HPDE6-E6E7 (cell line): ENCODE data around the gene TNFRSF14.
"Not testable (repeated sequence)": the region's sequence is repeated elsewhere in the genome, so short reads cannot be mapped to it uniquely, and the experiment has no call there.

ENCODE experiments used
- DNase-seq: peaks from one replicate; pipeline ENCODE4 v3.0.0; 2011; ENCODE audit warnings: missing footprints; ENCODE audit errors: extremely low spot score

Gene TNFRSF14

DNA sequence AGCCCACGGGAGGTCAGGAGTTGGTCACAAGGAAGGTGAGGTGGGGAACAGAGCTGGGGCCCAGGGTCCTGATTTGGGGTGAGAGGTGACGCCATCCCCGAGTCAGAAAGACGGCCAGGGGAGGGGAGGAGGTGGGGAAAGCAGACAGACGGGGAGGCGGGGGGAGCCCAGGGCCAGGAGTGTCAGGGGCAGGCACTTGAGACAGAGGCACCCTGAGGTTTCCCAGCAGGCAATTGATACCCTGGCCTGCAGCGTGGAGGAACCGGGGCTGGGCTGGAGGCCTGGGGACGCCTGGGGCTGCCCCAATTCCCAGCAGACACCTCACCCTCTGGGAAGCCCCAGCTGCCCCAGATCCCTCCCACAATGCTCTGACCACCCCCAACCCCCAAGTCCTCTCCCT is 3.1 kb upstream of the TNFRSF14 start:
- not testable (repeated sequence) for DNase-seq

DNA sequence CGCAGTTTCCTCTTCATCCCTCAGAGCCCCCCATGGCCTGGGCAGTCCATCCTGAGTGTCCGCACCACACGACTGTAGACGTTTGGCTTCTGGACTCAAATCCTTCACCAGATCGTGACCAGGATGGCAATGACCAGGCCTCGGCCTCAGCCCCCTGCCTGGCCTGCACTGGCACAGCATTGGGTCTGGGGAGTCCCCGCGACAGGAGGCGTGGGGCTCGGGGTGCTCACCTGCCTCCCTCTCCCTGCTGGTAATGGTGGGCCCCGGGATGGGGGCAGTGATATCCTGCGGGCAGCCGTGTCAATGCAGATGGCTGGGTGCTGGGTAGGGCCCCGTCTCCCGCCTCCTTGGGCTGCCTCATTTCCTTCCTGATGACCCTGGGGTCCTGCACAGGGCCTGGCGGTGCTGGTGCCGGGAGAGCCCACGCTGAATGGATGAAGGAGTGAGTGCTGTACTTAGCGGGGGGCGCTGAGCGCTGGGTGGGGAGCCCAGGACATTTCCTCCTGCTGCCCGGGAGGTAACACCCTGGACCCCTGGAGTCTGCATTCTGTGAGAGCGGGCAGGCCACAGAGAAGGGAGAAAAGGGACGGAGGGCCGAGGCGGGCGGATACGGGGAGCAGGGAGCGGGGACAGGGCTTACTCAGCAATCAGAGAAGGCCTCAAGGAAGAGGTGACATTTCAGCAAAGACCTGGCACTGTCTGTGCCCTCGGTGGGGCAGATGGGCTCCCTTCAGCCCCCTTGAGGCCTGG is 2.1 kb upstream of the TNFRSF14 start:
- no peak for DNase-seq

DNA sequence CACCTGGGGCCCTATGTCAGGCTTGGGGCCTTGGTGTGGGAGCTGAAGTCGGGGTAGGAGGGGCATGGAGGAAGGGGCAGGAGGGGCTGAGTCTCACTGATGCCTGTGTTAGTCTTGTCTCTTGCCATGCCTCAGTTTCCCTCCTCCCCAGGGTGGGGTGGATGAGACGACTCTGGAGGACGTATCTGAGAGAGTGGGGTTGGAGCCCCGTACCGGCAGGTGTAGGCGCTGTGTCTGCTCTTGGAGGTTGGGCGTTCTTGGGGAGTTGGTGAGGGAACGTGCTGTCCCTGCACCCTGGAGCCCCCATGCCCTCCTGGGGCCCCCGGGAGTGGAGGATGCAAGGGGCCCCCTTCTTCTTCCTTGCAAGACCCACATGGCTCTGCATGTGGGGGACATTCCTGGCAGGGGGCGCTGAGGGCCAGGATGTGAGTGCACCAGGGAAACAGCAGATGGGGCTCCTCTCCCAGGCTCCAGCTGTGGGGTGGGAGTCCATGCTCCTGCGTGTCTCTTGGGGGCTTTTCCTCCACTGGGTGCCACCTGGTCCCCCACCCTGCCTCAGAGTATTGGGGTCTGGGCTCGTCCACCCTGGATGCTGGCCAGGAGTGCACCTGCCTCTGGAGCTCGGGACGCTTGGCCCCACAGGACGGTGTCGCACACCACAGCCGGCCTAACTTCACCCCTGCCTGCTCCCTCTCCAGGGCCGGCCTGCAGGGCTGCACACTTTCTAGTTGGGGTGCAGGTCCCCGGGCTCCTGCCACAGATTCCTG is 1.4 kb upstream of the TNFRSF14 start:
- DNase-seq, result no peak

DNA sequence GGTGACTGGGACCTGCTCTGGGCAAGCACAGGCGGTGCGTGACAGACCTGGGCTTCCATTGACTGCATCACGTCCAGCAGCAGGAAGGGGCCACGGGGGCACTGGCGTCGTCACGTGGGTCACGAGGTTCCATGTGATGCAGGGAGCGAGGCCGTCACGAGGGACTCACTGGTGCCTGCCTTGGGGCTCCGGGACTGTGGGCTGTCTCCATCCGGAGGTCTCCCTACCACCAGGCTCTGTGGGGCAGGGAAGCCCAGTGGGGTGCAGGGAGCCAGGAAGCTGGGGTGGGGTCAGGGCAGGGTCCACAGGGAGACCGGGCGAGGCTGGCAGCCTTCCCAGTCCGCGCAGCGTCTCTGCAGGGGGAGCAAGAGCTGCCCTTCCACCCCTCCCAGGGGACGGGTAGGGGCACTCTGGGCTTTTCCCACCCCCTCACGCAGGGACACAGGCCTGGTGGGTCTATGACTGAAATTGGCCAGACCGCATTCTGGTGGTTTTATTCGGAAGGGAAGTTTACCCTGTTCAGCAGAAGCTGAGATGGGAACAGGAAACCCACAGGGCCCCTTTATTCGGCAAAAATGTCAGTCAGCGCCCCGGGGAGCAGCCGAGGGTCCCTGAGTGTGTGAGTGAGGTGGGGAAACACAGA is 416 bp upstream of the TNFRSF14 start:
- DNase-seq, result no peak

DNA sequence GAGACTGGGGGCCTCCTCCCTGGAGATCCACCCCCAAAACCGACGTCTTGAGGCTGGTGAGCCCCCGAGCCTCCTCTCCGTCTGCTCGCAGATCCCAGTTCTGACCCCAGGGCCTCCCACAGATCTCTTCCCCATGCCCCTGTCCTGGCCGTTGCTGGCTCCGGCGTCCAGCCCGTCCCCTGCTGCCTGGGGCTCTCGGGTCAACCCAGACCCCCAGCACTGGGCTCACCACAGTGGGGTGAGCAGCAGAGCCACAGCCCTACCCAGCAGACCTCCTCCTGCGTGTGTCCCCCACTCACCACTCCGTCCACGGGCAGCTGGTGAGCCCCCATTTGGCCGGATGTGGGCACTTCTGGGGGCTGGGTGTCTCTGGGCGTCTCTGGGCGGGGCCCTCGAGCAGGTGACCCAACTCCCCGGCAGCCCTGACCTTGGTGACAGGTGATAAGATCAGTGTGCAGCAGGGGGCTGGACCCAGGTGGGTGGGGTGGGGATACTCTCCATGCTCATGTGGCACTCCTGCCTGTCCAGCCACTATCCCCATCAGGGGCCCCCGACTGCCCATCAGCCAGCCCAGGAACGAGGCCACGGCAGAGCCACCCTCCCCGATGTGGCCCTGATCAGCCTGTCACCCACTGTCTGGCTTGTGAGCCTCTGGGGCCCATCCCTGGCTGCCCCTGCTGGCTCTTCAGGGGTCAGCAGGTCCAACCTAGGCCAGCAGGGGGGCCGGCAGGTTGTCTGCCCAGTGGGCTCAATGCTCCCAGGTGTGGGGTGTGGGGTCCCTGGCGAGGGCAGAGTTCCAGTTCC is 709 bp downstream of the TNFRSF14 start:
- no peak for DNase-seq

DNA sequence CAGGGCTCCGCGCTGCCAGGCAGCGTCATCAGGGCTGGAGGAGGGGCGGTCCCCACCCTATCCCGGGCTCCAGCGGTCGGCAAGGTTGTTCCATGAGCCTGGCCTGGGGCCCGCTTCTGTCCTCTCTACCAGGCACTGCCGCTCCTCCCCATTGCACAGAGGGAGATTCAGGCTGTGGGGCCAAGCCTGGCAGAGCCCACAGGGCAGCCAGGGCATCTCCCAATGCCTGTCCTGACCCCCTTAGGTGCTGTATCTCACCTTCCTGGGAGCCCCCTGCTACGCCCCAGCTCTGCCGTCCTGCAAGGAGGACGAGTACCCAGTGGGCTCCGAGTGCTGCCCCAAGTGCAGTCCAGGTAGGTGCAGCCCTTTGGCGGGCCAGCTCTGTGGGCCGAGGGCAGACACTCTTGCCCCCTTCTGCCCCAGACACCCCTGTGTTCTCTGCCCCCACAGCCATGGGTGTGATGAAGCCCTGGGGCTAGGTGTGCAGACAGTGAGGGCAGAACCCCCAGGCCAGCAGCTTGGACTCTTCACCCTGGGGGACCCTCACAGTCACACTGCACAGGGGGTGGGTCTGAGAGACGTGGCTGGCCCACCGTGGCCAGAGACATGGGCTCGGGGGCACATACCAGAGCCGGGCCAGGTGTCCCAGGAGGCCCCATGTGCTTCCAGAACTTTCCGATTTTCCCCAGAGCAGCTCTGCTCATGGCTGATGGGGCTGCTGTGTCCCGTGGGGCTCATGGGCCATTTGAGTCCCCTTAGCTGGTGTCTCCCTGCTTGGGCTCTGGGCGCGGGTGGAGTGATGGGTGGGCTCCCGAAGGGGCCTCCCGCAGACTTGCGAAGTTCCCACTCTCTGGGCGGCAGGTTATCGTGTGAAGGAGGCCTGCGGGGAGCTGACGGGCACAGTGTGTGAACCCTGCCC is 1.6 kb downstream of the TNFRSF14 start:
- DNase-seq, result no peak

DNA sequence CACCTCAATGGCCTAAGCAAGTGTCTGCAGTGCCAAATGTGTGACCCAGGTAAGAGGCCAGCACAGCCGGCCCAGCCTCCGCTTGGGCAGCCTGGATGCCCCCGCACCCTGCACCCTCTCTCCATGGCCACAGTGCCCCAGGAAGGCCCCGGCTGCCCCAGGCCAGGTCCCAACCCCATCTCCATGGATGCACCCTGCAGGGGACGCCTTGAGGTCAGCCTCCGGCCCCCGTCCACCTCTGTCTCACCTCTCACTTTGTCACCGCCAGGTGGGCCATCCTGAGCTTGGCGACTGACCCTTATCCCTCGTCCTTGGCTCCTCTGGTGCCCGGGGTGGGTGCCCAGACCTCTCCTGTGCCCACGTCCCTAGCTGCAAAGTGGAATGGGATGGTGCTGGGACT is 2.2 kb downstream of the TNFRSF14 start:
- no peak for DNase-seq

DNA sequence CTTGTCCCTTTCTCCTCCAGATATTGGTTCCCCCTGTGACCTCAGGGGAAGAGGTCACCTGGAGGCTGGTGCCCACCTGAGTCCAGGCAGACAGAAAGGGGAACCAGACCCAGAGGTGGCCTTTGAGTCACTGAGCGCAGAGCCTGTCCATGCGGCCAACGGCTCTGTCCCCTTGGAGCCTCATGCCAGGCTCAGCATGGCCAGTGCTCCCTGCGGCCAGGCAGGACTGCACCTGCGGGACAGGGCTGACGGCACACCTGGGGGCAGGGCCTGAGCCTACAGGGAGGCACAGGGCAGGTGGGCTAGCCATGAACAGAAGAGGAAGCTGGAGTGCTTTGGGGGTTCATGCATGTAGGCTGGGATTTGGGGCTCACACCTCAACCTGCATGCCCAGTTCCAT is 2.7 kb downstream of the TNFRSF14 start:
- DNase-seq, result no peak

DNA sequence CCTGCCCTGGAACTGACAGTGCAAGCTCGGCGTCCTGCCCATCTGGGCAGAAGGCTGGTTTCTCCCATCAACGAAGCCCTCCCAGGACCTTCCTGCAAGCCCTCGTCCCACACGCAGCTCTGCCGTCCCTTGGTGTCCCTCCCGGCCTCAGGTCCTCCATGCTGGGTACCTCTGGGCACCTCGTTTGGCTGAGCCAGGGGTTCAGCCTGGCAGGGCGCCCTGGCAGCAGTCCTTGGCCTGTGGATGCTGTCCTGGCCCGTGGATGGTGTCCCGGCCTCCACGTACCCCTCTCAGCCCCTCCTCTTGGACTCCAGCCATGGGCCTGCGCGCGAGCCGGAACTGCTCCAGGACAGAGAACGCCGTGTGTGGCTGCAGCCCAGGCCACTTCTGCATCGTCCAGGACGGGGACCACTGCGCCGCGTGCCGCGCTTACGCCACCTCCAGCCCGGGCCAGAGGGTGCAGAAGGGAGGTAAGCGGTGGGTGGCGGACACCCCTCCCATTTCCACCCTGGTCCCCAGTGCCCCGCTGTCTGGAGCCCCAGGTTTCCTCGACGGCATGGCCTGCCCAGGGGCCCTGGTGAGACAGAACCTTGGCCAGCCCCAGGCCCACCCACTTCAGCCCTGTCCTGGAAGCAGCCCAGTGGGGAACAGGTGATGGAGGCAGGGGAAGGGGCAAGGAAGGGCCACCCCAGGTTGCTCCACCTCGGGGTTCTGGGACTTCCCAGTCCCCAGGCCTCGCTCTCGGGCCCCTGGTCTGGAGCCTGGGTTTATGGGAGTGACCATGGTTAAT is 3.5 kb downstream of the TNFRSF14 start:
- no peak for DNase-seq

DNA sequence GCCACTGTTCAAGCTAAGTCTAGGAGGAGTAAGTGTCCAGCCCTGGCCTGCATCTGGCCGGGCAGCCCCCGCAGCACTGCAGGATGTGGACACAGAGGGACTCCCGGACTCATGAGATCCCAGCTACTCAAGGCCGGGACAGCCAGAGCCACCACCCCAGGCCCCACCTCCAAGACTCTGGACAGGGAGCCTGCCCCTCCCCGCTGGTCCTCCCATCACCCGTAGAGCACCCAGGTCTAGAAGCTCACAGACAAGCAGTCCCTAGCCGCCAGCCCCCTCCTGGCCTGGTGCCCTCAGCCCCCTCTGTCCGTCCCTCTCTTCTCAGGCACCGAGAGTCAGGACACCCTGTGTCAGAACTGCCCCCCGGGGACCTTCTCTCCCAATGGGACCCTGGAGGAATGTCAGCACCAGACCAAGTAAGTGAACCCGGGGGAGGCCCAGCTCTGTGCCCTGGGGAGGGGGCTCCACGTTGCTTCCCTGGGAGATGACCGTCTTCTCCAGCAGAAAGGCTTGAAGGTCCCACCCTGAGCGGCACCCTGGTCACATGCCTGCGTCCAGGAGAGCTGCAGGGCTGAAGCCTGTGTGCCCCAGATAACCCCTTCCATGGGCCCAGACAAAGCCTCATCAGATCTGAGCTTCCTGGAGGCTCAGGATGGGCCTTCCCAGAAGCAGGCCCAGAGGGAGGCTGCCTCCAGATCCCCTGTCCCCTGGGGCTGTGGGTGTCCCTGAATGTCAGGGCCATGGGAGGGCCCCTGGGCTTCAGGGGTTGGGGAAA is 4.3 kb downstream of the TNFRSF14 start:
- no peak for DNase-seq

DNA sequence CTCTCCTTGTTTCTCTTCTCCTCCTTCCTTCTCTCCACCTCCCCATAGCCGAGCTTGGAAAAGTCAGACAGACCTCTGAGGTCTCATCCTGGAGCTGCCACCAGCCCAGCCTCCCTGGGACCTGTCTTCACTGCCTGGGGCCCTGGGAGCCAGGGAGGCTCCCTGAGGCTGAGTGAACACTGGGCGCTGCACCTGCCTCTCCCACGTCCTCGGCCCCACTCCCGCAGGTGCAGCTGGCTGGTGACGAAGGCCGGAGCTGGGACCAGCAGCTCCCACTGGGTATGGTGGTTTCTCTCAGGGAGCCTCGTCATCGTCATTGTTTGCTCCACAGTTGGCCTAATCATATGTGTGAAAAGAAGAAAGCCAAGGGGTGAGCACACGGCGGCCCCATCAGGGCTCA is 5.3 kb downstream of the TNFRSF14 start:
- no peak for DNase-seq

DNA sequence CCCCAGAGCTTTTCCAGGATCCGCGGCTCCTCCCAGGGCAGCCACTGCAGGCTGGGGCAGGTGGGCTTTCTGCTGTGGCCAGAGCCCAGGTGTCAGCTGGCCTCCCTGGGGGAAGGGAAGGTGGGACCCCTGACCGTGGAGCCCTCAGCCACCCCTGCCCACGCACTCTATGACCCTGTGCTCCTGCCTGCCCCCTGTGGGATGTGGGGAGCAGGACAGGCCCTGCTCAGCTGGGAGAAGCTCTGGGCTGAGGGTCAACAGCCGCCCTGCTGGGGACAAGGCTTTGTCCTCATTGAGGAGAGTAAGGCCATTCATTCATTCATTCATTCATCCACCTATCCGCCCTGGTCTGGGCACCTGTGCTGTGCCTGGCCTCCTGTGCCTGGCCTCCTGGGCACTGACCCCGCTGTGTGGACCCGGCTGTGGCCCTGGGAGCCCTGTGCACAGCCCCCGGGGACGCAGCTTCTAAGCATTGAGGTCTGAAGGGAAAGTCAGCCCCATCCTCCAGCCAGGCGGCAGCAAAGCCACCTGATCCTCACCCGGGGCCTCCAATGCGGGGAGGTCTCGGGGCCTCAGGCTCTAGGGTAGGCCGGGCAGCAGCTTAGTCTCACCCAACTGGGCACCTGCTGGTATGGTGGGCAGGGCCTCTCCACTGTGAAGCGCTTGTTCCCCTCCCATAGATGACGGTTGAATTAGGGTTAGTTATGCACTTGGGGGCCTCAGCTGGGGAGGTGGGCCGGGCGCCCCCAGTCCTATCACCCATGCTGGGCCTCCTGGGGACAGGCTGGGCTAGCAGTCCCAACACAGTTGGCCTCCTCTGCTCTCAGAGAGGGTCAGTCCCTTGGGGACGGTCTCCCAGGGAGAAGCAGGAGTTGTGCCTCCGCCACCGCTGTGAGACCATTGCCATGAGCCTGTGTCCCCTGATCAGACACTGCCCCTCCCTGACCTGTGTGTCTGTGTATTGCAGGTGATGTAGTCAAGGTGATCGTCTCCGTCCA is 6.0 kb downstream of the TNFRSF14 start:
- DNase-seq, result no peak

DNA sequence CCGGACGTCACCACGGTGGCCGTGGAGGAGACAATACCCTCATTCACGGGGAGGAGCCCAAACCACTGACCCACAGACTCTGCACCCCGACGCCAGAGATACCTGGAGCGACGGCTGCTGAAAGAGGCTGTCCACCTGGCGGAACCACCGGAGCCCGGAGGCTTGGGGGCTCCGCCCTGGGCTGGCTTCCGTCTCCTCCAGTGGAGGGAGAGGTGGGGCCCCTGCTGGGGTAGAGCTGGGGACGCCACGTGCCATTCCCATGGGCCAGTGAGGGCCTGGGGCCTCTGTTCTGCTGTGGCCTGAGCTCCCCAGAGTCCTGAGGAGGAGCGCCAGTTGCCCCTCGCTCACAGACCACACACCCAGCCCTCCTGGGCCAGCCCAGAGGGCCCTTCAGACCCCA is 7.0 kb downstream of the TNFRSF14 start:
- DNase-seq, result no peak

DNA sequence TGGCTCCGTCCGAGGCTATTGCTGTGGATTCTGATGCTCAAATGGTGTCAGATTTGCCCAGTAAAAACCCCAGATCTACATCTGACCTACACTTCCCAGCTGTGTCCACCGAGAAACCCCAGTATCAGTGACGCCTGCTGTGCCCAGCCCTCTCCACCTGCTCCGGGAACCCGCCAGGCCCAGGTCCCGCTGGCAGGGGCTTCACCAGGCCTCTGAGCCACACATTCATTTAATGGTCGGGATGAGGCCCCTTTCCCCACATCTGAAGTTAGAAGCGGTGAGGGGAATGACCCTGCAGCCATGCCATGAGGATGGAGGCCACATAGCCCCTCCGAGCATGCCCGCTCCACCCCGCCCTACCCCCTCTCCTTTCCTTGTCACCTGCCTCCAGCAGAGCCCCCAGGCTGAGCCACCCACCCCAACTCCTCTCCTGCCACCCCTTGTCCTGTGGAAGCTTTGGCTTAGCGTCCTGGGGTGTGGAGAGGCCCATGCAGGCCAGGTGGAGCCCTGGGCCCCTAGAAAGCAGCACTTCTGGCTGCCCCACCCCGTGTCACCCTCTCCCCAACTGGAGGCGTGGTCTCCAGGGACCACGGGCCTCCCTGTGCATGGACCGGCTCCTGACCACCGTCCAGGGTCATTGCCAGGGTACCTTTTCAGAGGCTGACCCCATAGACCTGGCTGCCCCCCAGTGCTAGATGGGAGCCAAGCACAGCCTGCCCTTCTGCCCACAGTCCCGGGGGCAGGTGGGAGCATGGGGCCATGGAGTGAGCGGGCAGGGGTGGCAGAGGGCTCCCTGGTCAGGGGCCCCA is 8.0 kb downstream of the TNFRSF14 start:
- DNase-seq, result no peak

DNA sequence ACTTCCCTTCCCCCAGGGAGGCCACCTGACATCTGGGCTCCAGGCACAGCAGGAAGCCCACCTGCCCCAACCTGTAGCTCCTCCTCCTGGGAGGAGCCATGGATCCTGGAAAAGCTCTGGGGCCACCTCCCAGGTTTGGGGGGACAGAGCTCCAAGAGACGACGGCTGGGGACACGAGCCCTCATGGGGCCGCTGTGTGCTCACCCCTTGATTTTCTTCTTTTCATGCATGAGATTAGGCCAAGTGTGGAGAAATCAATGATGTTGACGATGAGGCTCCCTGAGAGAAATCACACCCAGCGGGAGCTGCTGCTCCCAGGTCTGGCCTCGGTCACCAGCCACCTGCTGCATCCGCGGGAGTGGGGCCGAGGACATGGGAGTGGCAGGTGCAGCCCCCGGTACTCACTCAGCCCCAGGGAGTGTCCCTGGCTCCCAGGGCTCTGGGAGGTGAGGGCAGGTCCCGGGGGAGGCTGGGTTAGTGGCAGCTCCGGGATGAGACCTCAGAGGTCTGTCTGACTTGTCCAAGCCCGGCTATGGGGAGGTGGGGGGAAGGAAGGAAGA is 8.7 kb downstream of the TNFRSF14 start:
- no peak for DNase-seq

DNA sequence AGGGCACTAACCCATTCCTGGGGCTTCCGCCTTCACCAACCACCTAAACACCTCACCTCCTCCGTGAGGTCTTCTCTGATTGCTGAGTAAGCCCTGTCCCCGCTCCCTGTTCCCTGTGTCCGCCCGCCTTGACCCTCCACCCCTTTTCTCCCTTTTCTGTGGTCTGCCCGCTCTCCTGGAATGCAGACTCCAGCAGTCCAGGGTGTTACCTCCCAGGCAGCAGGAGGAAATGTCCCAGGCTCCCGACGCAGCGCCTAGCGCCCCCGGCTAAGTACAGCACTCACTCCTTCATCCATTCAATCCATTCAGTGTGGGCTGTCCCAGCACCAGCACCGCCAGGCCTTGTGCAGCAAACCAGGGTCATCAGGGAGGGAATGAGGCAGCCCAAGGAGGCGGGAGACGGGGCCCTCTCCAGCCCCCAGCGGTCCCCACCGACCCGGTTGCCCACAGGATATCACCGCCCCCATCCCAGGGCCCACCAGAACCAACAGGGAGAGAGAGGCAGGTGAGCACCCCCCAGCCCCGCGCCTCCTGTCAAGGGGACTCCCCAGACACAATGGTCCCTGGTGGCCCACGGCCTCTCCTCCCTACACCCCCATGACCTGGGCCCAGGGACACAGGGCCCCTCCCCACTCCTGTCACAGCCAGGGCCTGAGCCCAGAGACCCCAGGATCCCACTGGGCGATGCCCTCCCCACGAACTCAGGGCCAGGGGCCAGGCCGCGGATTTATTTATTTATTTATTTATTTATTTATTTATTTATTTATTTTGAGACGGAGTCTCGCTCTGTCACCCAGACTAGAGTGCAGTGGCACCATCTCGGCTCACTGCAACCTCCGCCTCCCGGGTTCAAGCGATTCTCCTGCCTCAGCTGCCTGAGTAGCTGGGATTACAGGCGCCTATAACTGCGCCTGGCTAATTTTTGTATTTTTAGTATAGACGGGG is 10.2 kb downstream of the TNFRSF14 start:
- DNase-seq, result no peak
